ENCODE results near the gene DNAJB12.
"Not testable (repeated sequence)": the region's sequence is repeated elsewhere in the genome, so short reads cannot be mapped to it uniquely, and the experiment has no call there.

Gene DNAJB12

GRCh38 chr10:72353028-72353964, 1.4 kb downstream of the DNAJB12 start:
- DNase-seq: peak; percentile 56

- no peak for DNase-seq
Measured at GRCh38 chr10:72351479-72351878, 3.2 kb downstream of the DNAJB12 start.

- DNase-seq: no peak
Measured at GRCh38 chr10:72349438-72349837, 5.3 kb downstream of the DNAJB12 start.

DNA sequence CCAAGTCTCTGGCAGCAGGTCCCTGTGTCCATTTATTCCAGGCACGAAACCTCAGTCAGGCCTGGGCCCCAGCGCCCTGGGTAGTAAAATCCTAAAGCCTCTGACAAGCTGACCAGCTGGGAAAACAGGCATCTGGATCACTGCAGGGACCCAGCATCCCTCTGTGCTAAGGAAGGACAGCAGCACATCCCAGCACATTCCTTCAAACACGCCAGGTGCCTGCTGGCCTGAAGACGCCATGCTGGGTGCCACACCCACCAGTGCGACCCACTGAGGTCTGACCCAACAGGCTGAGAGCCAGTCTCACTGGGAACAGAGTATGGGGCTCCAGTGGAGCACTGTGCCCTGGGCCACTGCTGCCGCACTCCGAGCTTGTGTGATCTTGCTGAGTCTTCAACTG, 6.4 kb downstream of the DNAJB12 start:
- DNase-seq: no peak

DNA sequence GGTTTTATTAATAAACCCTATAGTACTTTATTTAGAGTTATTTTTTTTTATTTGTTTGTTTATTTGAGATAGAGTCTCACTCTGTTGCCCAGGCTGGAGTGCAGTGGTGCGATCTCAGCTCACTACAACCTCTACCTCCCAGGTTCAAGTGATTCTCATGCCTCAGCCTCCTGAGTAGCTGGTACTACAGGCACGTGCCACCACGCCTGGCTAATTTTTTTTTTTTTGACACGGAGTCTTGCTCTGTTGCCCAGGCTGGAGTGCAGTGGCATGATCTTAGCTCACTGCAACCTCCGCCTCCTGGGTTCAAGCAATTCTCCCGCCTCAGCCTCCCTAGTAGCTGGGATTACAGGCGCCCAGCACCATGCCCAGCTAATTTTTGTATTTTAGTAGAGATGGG, 8.6 kb downstream of the DNAJB12 start:
- DNase-seq: not testable (repeated sequence)

DNA sequence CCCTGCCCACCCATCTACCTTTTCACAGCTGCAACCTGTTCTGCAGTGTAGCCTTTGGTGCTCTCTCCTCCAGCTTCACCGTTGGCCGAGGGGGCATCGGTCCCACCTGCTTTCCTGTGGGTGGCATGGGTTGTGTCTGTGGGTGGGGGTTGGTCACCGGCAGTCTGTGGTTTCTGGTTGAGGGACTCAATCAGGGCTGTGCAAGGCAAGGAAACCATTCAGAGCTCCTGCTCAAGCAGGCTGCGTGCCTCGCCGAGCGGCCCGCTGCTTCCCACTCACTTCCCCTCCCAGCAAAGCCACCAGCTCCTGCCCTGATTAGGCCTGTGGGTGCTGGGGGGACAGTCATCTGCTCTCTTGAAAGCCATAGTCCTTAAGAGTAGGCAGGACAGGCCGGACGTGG, 9.8 kb downstream of the DNAJB12 start:
- no peak for DNase-seq

- no peak for DNase-seq
Measured at GRCh38 chr10:72342911-72343310, 11.8 kb downstream of the DNAJB12 start.

DNA sequence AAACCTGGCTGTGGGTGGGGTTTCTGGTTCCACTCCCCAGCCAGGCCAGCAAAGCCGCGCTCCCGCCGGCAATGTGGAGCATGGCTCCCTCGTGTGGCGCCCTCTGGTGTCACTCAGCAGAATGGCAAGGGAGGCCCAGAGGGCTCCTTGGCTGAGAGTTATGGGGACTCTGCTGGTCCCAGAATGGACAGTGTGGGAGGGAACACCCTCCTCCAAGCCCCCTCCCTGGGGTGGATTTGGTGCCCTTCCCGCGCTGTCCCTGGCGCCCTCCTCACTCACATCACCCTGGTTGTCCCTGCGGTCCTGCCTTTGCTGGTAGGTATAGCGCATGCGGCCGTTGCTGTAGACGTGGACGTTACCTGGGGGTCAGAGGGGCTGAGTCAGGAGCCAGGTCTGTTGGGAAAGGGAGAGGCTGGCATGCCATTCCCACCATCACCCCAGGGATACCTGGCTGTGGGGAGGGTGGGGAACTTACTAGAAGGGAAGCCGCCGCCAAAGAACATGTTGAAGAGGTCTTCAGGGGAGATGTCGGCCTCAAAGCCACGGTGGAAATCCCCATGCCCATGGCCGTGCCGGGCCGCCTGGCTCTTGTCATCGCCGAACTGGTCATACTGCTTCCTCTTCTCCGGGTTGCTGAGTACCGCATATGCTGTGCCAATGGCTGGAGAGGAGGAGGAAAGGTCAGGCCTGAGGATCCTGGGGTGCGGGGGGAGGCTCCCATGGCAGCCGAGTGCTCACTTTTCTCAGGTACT, 14.0 kb downstream of the DNAJB12 start:
- peak; percentile 50 for DNase-seq

DNA sequence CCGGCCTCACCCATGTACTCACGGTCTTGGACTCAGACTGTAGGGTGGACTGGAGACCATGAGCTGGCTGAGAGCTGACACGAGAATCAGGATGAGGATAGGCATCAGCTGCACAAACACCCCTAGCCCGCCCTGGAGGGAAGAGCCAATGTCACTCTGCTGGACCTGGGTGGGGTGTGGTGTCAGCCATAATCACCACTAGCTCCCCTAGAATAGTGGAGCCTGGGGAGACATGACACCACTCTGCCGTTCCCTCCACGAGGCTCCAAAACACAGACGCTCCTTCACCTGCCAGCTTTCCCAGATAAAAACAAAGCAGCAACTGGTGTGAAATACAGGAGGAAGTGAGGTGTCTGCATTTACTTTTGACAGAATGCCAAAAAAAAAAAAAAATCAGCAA, 16.5 kb downstream of the DNAJB12 start:
- DNase-seq: no peak

GRCh38 chr10:72337722-72338121, 17.0 kb downstream of the DNAJB12 start:
- DNase-seq: no peak

DNA sequence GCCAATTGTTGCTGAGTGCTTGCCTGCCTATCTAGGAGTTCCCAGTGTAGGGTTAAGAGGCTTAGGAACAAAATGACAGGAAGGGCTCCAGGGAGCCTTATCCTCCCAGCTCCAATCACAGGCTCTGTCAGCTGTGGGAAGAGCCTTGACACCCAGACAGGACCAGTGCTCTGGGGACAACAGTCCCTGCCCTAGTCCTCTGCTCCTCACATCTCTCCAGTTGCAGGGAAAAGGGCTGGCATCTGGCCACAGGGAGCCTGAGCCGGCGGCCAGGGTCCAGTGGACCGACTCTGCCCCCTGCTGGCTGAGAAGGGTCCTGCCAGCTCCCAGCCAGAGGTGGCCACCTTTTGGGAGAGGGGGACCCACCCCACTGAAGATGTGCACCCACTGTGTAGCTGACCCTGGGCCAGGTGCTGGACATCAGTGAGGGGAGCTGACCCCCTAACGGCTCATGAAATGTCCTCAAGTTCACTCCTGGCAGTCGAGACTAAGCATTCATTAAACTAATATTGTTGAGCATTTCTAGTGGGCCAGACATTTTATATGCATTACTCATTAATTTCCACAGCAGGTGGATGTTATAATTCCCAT, 17.6 kb downstream of the DNAJB12 start:
- DNase-seq: peak; percentile 64

- no peak for DNase-seq
Measured at GRCh38 chr10:72336259-72337038, 18.3 kb downstream of the DNAJB12 start.

- no peak for DNase-seq
Measured at GRCh38 chr10:72335394-72336258, 19.1 kb downstream of the DNAJB12 start.

DNA sequence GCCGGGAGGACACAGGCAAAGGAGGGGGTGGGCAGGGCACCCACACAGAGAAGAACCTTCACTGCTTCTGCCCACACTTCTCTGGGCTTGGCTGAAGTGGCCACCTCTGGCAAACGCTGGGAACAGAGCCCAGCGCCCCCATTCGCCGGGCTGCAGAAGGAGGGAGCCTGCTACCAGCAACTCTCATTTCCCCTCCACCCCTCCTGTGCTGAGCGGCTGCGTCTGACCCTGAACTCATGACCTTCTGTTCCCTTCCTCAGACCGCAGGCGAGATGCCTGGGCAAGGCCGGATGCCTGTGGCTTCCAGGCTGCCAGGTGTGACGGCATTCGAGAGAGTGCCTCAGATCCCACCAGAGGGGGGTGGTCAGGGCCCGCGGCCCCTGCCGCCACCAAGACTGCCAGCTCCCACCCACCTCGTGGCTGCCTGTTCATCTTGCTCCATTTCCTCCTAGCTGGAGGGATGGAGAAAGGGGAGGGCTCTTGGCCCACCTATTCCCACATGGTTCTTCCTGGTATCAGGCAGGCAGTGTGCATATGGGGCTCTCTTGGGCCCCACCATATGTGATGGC, 19.8 kb downstream of the DNAJB12 start:
- no peak for DNase-seq

GRCh38 chr10:72334196-72334824, 20.4 kb downstream of the DNAJB12 start:
- peak; percentile 31 for DNase-seq

- no peak for DNase-seq
Measured at GRCh38 chr10:72333112-72334015, 21.4 kb downstream of the DNAJB12 start.

DNA sequence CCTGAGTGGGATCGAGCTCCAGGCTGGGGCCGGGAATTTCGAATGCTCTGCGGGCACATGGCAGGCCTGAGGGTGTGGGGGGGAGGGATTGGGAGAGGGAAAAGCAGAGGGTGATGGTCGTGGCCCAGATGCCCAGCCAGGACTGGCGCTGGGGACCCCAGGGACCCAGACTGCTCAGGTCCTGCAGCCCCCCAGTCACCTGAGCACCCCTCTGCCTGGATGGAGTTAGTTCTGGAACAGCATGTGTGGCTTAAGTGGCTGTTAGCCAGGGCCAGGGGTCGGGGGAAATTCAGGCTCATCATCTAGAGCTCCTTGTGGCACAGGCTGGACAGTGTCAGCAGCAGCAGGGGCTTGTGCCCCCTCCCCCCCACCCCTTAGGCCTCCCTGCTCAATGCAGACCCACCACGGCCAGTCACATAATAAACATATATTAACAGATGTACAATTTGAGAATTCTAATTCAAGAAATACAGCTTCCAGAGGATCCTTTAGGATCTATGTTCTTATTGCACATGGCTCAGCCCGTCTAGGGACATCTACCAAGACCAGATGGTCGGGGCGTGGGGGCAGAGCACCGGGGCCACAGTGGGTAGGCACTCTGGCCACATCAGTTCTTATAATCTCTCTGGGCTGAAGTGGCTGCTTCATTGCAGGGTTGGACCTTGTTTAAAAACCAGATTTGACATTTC, 22.2 kb downstream of the DNAJB12 start:
- no peak for DNase-seq

DNA sequence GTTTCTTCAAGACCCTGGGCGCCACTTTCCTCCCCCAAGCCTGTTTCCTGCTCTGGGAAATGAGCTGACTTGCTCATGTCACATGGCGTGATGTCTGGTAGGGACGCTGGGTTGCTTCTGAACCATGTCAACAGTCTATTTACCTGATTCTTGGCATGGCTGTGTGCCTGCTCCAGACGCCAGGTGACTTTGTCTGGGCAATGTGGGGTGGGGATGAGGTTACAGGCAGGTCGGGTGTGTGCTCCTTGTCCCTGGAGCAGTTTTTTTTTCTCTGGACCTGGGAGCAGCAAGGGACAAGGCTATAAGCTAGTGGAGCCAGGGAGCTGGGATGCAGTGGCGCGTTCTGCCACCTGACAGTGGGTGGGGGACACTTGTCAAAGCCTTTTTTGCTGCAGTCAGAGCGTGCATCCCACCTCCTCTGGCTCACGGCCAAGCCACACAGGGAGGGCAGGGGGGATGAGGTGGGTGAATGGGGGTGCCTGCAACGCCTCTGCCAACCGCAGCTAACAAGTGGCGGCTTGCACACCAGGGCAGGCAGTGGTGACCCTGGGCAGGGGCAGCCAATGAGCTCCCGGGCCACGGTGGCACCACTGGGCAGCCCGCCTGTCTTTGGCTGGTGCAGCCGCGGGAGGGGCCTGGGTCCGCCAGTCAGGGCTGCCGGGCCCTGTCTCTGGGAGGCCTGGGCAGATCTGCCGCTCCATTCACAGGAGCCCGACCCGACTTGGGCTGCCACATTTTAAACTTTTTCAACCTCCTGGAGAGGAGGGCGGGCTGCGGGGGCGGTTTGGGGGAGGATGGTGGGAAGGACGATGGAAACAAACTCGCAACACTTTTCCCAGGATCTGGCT, 22.9 kb downstream of the DNAJB12 start:
- peak; percentile 90 for DNase-seq

Data from NCI-H510A treated with DMSO at 0.1 percent for 48 hours (cell line).